Loucy (cell line): ENCODE data around the gene IPPK.

Experiments
- H2AFZ ChIP-seq: fragments of 200-600 bp; sonication (generic); 2 replicates; pipeline ENCODE4 v1.6.0; 2016; ENCODE audit warnings: antibody characterized with exemption, mild to moderate bottlenecking, low read length, moderate library complexity
- H3F3A ChIP-seq: fragments of 200-600 bp; 2 replicates; pipeline ENCODE4 v1.6.0; 2016; ENCODE audit warnings: antibody characterized with exemption, low read depth, mild to moderate bottlenecking
- H3K27me3 ChIP-seq: fragments of 200-600 bp; sonication (generic); 2 replicates; pipeline ENCODE4 v1.6.1; 2014; ENCODE audit warnings: low read length, mild to moderate bottlenecking; ENCODE audit not compliant: insufficient read depth, poor library complexity, severe bottlenecking
- H3K36me3 ChIP-seq: fragments of 200-600 bp; sonication (generic); 2 replicates; pipeline ENCODE4 v1.6.1; 2016; ENCODE audit warnings: low read length; ENCODE audit not compliant: insufficient read depth
- H3K4me1 ChIP-seq: fragments of 200-600 bp; sonication (generic); 2 replicates; pipeline ENCODE4 v1.5.1; 2014; ENCODE audit warnings: low read length, mild to moderate bottlenecking; ENCODE audit not compliant: insufficient read depth, poor library complexity, severe bottlenecking
- H3K4me2 ChIP-seq: fragments of 200-600 bp; sonication (generic); 2 replicates; pipeline ENCODE4 v1.6.0; 2014; ENCODE audit warnings: antibody characterized with exemption, low read length, low read depth, mild to moderate bottlenecking; ENCODE audit not compliant: poor library complexity, severe bottlenecking
- H3K4me3 ChIP-seq: fragments of 200-600 bp; sonication (generic); 2 replicates; pipeline ENCODE4 v1.5.1; 2014; ENCODE audit warnings: low read length, mild to moderate bottlenecking, mixed read lengths; ENCODE audit not compliant: poor library complexity, severe bottlenecking
- H3K79me2 ChIP-seq: fragments of 200-600 bp; sonication (generic); 2 replicates; pipeline ENCODE4 v1.6.1; 2014; ENCODE audit warnings: low read length; ENCODE audit not compliant: insufficient read depth
- H3K9ac ChIP-seq: fragments of 200-600 bp; sonication (generic); 2 replicates; pipeline ENCODE4 v1.6.0; 2014; ENCODE audit warnings: mild to moderate bottlenecking, low read depth, low read length, moderate library complexity; ENCODE audit not compliant: poor library complexity, severe bottlenecking
- H3K9me2 ChIP-seq: fragments of 200-600 bp; sonication (generic); replicated peaks from 2 replicates; pipeline ENCODE4 v1.6.1; 2016; ENCODE audit warnings: low read depth, low read length, mixed read lengths
- H3K9me3 ChIP-seq: fragments of 200-600 bp; sonication (generic); 2 replicates; pipeline ENCODE4 v1.6.1; 2014; ENCODE audit warnings: mild to moderate bottlenecking, antibody characterized with exemption, low read length, low read depth; ENCODE audit not compliant: insufficient read depth
- H4K20me1 ChIP-seq: fragments of 200-600 bp; sonication (generic); 2 replicates; pipeline ENCODE4 v1.6.0; 2014; ENCODE audit warnings: antibody characterized with exemption, low read length, mild to moderate bottlenecking; ENCODE audit not compliant: insufficient read depth, poor library complexity, severe bottlenecking
- CTCF ChIP-seq: fragments of 200-600 bp; sonication (generic); conservative IDR thresholded peaks from 2 replicates; pipeline ENCODE4 v1.5.1; 2014; ENCODE audit warnings: mild to moderate bottlenecking, antibody characterized with exemption, low read length
- EZH2phosphoT487 ChIP-seq: fragments of 200-600 bp; IDR thresholded peaks from 2 replicates; pipeline ENCODE4 v1.6.1; 2018; ENCODE audit warnings: antibody characterized with exemption, mild to moderate bottlenecking, moderate library complexity, borderline replicate concordance

The IPPK gene

GRCh38 chr9:92655366-92655765, 14.6 kb downstream of the IPPK start:
- Histone ChIP-seq H3K9ac (no peak overlapping the region), H4K20me1 (peaks cover 5% of the 10 kb centered on the region), H2AFZ (no peak overlapping the region), H3K36me3 (peaks cover 59% of the 10 kb centered on the region; the same call in 1 of the 2 replicates), H3K4me1 (no peaks in the 10 kb centered on the region), H3F3A (no peaks in the 10 kb centered on the region), H3K79me2 (peaks cover 20% of the 10 kb centered on the region; the same call in 1 of the 2 replicates), H3K9me2 (no peaks in the 10 kb centered on the region), H3K4me2 (no peak overlapping the region), H3K9me3 (no peaks in the 10 kb centered on the region), H3K4me3 (no peak overlapping the region), H3K27me3 (no peaks in the 10 kb centered on the region)
- no peak for TF ChIP-seq EZH2phosphoT487
- TF ChIP-seq CTCF: no peak

GRCh38 chr9:92654481-92655301, 15.2 kb downstream of the IPPK start:
- Histone ChIP-seq H3F3A (no peaks in the 10 kb centered on the region), H2AFZ (no peak overlapping the region), H3K27me3 (no peaks in the 10 kb centered on the region), H3K79me2 (peaks cover 13% of the 10 kb centered on the region; the same call in 1 of the 2 replicates), H3K4me1 (no peaks in the 10 kb centered on the region), H3K9me3 (no peaks in the 10 kb centered on the region), H3K9me2 (no peaks in the 10 kb centered on the region), H3K9ac (no peak overlapping the region), H3K4me2 (no peak overlapping the region), H3K4me3 (no peak overlapping the region), H4K20me1 (peaks cover 1% of the 10 kb centered on the region), H3K36me3 (peaks cover 64% of the 10 kb centered on the region; the same call in 1 of the 2 replicates)
- no peak for TF ChIP-seq EZH2phosphoT487
- TF ChIP-seq CTCF: no peak

- Histone ChIP-seq H3K4me1 (no peaks in the 10 kb centered on the region), H3K9ac (no peak overlapping the region), H3K36me3 (peaks cover 74% of the 10 kb centered on the region; the same call in 1 of the 2 replicates), H3K4me2 (no peak overlapping the region), H3F3A (no peaks in the 10 kb centered on the region), H3K27me3 (no peaks in the 10 kb centered on the region), H3K9me2 (no peaks in the 10 kb centered on the region), H4K20me1 (no peaks in the 10 kb centered on the region), H3K9me3 (no peaks in the 10 kb centered on the region), H3K79me2 (no peaks in the 10 kb centered on the region), H3K4me3 (no peak overlapping the region), H2AFZ (no peak overlapping the region)
- TF ChIP-seq EZH2phosphoT487 (no peak), CTCF (no peak)
Measured at GRCh38 chr9:92652461-92652860, 17.5 kb downstream of the IPPK start.
